Muscle of leg (tissue), 16 donors: ENCODE measurements around the gene OXER1. TPM values are rescaled to one million over a fixed set of nuclear protein-coding genes. Genes with fewer than 3 reads are reported as not detected.

ENCODE experiments used
- DNase-seq: peaks from one replicate; pipeline ENCODE4 v3.0.0; 2013
- H3K27ac ChIP-seq: one replicate; pipeline ENCODE4 v1.5.1; 2013; ENCODE audit warnings: mild to moderate bottlenecking, low read length, control low read depth
- H3K27me3 ChIP-seq: one replicate; pipeline ENCODE4 v1.6.1; 2013; ENCODE audit warnings: low read length; ENCODE audit not compliant: control insufficient read depth, insufficient read depth
- H3K36me3 ChIP-seq: one replicate; pipeline ENCODE4 v1.6.1; 2013; ENCODE audit warnings: low read length; ENCODE audit not compliant: control insufficient read depth, insufficient read depth
- H3K4me1 ChIP-seq: one replicate; pipeline ENCODE4 v1.6.1; 2013; ENCODE audit warnings: low read length; ENCODE audit not compliant: control insufficient read depth, insufficient read depth
- H3K4me3 ChIP-seq: one replicate; pipeline ENCODE4 v1.5.1; 2013; ENCODE audit warnings: low read length, control low read depth
- H3K9me3 ChIP-seq: replicated peaks from 2 replicates; pipeline ENCODE4 v1.6.1; 2013; ENCODE audit warnings: low read depth, low read length; ENCODE audit not compliant: control insufficient read depth
- WGBS: methylation state at CpG from one replicate; pipeline ENCODE4 v1.1.5; 2013; ENCODE audit warnings: missing lambda C conversion rate; ENCODE audit not compliant: insufficient coverage; 5-methylcytosine and 5-hydroxymethylcytosine counted together
- long read RNA-seq, 11 donors: transcript quantifications; one replicate each; lab custom pipeline, GENCODE V29; 2026
- polyA plus RNA-seq, 8 donors: library from polyadenylated mRNA; unstranded; fragments of 120-200 nt; gene quantifications; one replicate each; pipeline versions ENCODE4 v1.2.1 to v1.2.3, GENCODE V29; 2013; ENCODE audit warnings: inconsistent platforms in 1 of 8, low replicate concordance in 1 of 8; ENCODE audit not compliant: insufficient read length in 8 of 8, insufficient read depth in 1 of 8
- total RNA-seq: library from RNA; stranded (reverse); fragments of 120-200 nt; gene quantifications from one replicate; pipeline ENCODE4 v1.2.4, GENCODE V29; 2013

OXER1 gene, protein sequence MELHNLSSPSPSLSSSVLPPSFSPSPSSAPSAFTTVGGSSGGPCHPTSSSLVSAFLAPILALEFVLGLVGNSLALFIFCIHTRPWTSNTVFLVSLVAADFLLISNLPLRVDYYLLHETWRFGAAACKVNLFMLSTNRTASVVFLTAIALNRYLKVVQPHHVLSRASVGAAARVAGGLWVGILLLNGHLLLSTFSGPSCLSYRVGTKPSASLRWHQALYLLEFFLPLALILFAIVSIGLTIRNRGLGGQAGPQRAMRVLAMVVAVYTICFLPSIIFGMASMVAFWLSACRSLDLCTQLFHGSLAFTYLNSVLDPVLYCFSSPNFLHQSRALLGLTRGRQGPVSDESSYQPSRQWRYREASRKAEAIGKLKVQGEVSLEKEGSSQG
- total RNA-seq (2.2 TPM), polyA plus RNA-seq (1 to 10 TPM; 3.8 to 9.2 (median 6.6) TPM)
- long read RNA-seq, donor 1, partial matches to known transcripts, result 0 of 1 reads
- long read RNA-seq, donor 1, other reads (novel, unspliced or antisense), result 0 of 1 reads
- long read RNA-seq, donor 2, result 0 reads
- long read RNA-seq, donor 3, transcript OXER1-201 (1 exons, 1,781 nt), result major isoform, 5 of 5 reads
- long read RNA-seq, donor 3, partial matches to known transcripts, result 0 of 5 reads
- long read RNA-seq, donor 3, other reads (novel, unspliced or antisense), result 0 of 5 reads
- long read RNA-seq, donor 4, transcript OXER1-201 (1 exons, 1,781 nt), result major isoform, 5 of 5 reads
- long read RNA-seq, donor 4, partial matches to known transcripts, result 0 of 5 reads
- long read RNA-seq, donor 4, other reads (novel, unspliced or antisense), result 0 of 5 reads
- long read RNA-seq, donor 5, transcript OXER1-201 (1 exons, 1,781 nt), result major isoform, 7 of 7 reads
- long read RNA-seq, donor 5, partial matches to known transcripts, result 0 of 7 reads
- long read RNA-seq, donor 5, other reads (novel, unspliced or antisense), result 0 of 7 reads
- long read RNA-seq, donor 6, transcript OXER1-201 (1 exons, 1,781 nt), result major isoform, 7 of 7 reads
- long read RNA-seq, donor 6, partial matches to known transcripts, result 0 of 7 reads
- long read RNA-seq, donor 6, other reads (novel, unspliced or antisense), result 0 of 7 reads
- long read RNA-seq, donor 7, transcript OXER1-201 (1 exons, 1,781 nt), result major isoform, 6 of 6 reads
- long read RNA-seq, donor 7, partial matches to known transcripts, result 0 of 6 reads
- long read RNA-seq, donor 7, other reads (novel, unspliced or antisense), result 0 of 6 reads
- long read RNA-seq, donor 8, partial matches to known transcripts, result 0 of 3 reads
- long read RNA-seq, donor 8, other reads (novel, unspliced or antisense), result 0 of 3 reads
- long read RNA-seq, donor 9, partial matches to known transcripts, result 0 of 1 reads
- long read RNA-seq, donor 9, other reads (novel, unspliced or antisense), result 0 of 1 reads
- long read RNA-seq, donor 10, transcript OXER1-201 (1 exons, 1,781 nt), result major isoform, 7 of 28 reads
- long read RNA-seq, donor 10, partial matches to known transcripts, result 21 of 28 reads
- long read RNA-seq, donor 10, other reads (novel, unspliced or antisense), result 0 of 28 reads
- long read RNA-seq, donor 11, partial matches to known transcripts, result 0 of 4 reads
- long read RNA-seq, donor 11, other reads (novel, unspliced or antisense), result 0 of 4 reads

DNA sequence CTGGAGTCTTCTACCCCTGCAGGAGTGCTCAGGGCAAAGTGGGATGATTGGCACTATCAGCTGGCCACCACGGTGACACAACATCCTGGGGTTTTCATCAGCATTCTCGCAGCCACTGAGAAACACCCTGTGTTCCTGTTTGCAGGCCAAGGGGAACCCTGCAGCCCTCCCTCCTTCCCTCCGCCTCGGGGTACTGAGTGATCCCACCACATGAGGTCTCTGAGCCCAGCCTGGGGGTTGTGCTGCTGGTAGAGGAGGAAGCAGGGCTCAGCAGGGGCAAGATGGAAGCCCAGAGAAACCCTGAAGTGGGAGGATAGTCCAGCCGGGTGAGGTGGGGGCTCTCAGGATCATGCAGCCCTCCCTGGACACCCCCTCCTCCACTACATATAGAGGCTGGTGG is at the start of gene OXER1:
Gene OXER1 (minus strand): TSS at position 40 of the 400 bp plus-strand sequence. CDS start 73 bp downstream, outside the sequence.
- H3K27ac ChIP-seq, result no peak within 1 kb of the TSS
- H3K36me3 ChIP-seq, result peaks cover 24% of the 10 kb centered on the region
- H3K4me1 ChIP-seq, result peaks cover 8% of the 10 kb centered on the region
- 83% methylated on average over 1 of the region's 5 CpGs for WGBS
- H3K9me3 ChIP-seq, result no peaks in the 10 kb centered on the region
- DNase-seq, result no peak
- H3K27me3 ChIP-seq, result no peaks in the 10 kb centered on the region
- no peak within 1 kb of the TSS for H3K4me3 ChIP-seq

DNA sequence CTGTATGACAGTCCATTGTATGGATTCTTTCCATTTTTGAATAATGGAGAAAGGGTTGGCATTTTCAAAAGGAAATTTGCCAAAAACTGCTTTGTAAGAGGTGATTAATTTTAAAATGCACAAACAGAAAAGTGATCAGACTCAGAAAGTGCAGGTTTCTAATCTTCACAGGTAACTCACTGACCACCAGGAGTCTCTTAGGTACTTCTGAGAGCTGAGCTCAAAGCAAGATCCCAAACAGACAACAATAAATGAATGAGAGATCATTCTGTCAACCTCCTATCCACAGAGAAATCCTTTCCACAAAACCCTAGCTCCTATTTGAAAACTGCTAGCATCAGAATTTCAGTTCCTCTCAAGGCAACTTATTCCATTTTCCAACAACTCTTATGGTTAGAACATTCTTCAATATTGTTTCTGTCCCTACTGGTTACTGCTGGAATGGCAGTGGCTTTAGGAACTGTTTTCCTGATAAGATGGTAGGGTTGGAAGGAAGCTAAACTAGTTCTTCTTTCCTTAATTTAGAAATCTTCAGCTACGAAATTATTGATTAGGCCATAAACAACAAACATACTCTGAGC is 49.1 kb upstream of the OXER1 start:
- DNase-seq, result peak; percentile 63
- Histone ChIP-seq H3K27ac (no peak overlapping the region), H3K27me3 (no peaks in the 10 kb centered on the region), H3K4me3 (no peak overlapping the region), H3K9me3 (no peaks in the 10 kb centered on the region), H3K36me3 (no peaks in the 10 kb centered on the region), H3K4me1 (peaks cover 22% of the 10 kb centered on the region)
- WGBS, result no CpG with 5 or more reads among the region's 1 CpG

- no peaks in the 10 kb centered on the region for H3K27me3 ChIP-seq
- no peaks in the 10 kb centered on the region for H3K36me3 ChIP-seq
- WGBS, result 5% methylated on average over 33 of the region's 51 CpGs
- peak overlapping the region; percentile 97 for H3K27ac ChIP-seq
- DNase-seq, result peak; percentile 84
- H3K4me3 ChIP-seq, result peak overlapping the region; percentile 55
- H3K9me3 ChIP-seq, result no peaks in the 10 kb centered on the region
- H3K4me1 ChIP-seq, result peaks cover 24% of the 10 kb centered on the region
These were observed 47.3 kb upstream of the OXER1 start for GRCh38 chr2:42810971-42811811.

GRCh38 chr2:42810121-42810970 is 46.4 kb upstream of the OXER1 start:
- Histone ChIP-seq H3K27me3 (no peaks in the 10 kb centered on the region), H3K9me3 (no peaks in the 10 kb centered on the region), H3K27ac (peak overlapping the region; percentile 97), H3K4me3 (peak overlapping the region; percentile 55), H3K36me3 (no peaks in the 10 kb centered on the region), H3K4me1 (peaks cover 24% of the 10 kb centered on the region)
- WGBS, result under 1% methylated on average over 81 of the region's 83 CpGs
- peak; percentile 98 for DNase-seq

- no peaks in the 10 kb centered on the region for H3K9me3 ChIP-seq
- H3K4me1 ChIP-seq, result peaks cover 26% of the 10 kb centered on the region
- H3K36me3 ChIP-seq, result no peaks in the 10 kb centered on the region
- under 1% methylated on average over 35 of the region's 35 CpGs for WGBS
- H3K27me3 ChIP-seq, result no peaks in the 10 kb centered on the region
- peak overlapping the region; percentile 40 for H3K4me3 ChIP-seq
- peak overlapping the region; percentile 97 for H3K27ac ChIP-seq
- DNase-seq, result peak; percentile 93
These were observed 45.8 kb upstream of the OXER1 start for GRCh38 chr2:42809819-42810120.

GRCh38 chr2:42809131-42809818 is 45.3 kb upstream of the OXER1 start:
- Histone ChIP-seq H3K36me3 (no peaks in the 10 kb centered on the region), H3K4me3 (peak overlapping the region; percentile 40), H3K27ac (peak overlapping the region; percentile 97), H3K4me1 (peaks cover 26% of the 10 kb centered on the region), H3K27me3 (no peaks in the 10 kb centered on the region), H3K9me3 (no peaks in the 10 kb centered on the region)
- DNase-seq, result peak; percentile 58
- WGBS, result 46% methylated on average over 4 of the region's 10 CpGs

- Histone ChIP-seq H3K9me3 (no peaks in the 10 kb centered on the region), H3K4me1 (peaks cover 26% of the 10 kb centered on the region), H3K27me3 (no peaks in the 10 kb centered on the region), H3K36me3 (no peaks in the 10 kb centered on the region), H3K27ac (no peak overlapping the region), H3K4me3 (no peak overlapping the region)
- no peak for DNase-seq
- WGBS, result 90% methylated on average over 3 of the region's 5 CpGs
These were observed 44.4 kb upstream of the OXER1 start for GRCh38 chr2:42808301-42808700.

DNA sequence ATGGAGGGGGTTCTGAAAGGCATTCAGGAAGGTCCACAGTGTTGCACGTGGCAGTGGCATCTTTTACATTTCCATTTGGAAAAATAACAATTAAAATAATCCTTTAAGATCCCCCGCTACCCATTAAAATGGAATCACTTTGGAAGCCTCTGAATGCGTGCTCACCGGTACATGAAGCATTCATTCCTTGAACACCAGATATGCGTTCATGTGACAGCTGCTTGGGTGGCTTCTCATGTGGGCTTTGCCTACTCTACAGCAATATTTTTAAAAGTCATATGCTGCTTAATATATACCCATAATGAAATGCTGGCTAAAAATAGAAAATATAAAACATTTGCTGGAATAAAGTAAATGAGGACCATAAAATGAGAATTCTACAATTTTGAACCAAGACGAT is 42.9 kb upstream of the OXER1 start:
- Histone ChIP-seq H3K27ac (no peak overlapping the region), H3K9me3 (no peaks in the 10 kb centered on the region), H3K27me3 (no peaks in the 10 kb centered on the region), H3K36me3 (no peaks in the 10 kb centered on the region), H3K4me1 (peaks cover 28% of the 10 kb centered on the region), H3K4me3 (no peak overlapping the region)
- WGBS, result 59% methylated on average over 4 of the region's 6 CpGs
- no peak for DNase-seq
